Testis (tissue), 2 donors: ENCODE results near the gene VSTM2A.

Source experiments
- CTCF ChIP-seq, 3 experiments: fragments of 450-650 bp in 2 of 3; fragments of 200-600 bp in 1 of 3; sonication (generic) in 1 of 3; IDR thresholded peaks; one replicate each; pipeline ENCODE4 v1.5.1; 2016 to 2019; ENCODE audit warnings: antibody characterized with exemption in 3 of 3, mild to moderate bottlenecking in 2 of 3, moderate library complexity in 1 of 3
- POLR2A ChIP-seq: fragments of 450-650 bp; IDR thresholded peaks from one replicate; pipeline ENCODE4 v1.6.1; 2017; ENCODE audit warnings: antibody characterized with exemption, mild to moderate bottlenecking, moderate library complexity

GRCh38 chr7:54559401-54559800, 17.2 kb downstream of the VSTM2A start:
- no peak for TF ChIP-seq CTCF (IDR thresholded peaks at IDR 0.05)
- TF ChIP-seq POLR2A, result no peak
